Measurements from ENCODE around the gene ARL2BP. TPM values are rescaled to one million over a fixed set of nuclear protein-coding genes. Genes with fewer than 3 reads are reported as not detected.
A peak's percentile ranks its signal among the peaks of the same experiment; 100 is the strongest.

Gene ARL2BP
- total and polyA plus RNA-seq, 9 of the 15 experiments (the other 6 are each of a cell fraction or from before 2014, with no cell fraction given), result 16.7 to 41.8 (median 27.2) TPM

DNA sequence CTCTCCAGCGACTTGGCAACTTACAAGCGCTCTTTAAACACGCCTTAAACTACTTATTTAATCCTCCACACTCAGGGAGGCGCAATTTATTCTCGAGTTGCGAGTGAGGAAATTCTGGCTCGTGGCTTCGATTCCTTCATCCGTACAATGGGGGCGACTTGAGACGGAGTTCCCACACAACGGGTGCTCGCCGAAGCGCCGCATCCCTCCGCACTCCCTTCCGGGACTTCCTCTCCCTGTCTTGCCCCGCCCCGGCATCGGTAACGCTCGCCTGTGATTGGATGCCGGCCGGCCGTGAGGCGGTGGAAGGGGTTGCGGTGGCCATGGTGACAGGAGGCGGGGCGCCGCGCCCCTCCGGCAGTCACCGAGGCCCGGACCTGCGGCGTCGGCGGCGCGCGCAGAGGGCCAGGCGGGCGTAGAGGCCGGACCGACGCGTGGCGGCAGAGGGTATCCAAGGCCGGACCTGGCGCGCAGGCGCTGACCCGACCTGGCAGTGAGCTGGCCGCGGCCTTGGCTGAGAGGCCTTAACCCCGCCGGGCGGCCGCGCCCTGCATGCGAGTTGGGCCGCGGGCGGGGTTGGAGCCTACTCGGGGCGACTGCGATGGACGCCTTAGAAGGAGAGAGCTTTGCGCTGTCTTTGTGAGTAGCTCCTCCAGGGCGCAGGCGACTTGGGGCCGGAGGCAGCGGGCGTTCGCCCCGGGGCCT is at the start of gene ARL2BP (continued):
- TF ChIP-seq, protein P1, sequence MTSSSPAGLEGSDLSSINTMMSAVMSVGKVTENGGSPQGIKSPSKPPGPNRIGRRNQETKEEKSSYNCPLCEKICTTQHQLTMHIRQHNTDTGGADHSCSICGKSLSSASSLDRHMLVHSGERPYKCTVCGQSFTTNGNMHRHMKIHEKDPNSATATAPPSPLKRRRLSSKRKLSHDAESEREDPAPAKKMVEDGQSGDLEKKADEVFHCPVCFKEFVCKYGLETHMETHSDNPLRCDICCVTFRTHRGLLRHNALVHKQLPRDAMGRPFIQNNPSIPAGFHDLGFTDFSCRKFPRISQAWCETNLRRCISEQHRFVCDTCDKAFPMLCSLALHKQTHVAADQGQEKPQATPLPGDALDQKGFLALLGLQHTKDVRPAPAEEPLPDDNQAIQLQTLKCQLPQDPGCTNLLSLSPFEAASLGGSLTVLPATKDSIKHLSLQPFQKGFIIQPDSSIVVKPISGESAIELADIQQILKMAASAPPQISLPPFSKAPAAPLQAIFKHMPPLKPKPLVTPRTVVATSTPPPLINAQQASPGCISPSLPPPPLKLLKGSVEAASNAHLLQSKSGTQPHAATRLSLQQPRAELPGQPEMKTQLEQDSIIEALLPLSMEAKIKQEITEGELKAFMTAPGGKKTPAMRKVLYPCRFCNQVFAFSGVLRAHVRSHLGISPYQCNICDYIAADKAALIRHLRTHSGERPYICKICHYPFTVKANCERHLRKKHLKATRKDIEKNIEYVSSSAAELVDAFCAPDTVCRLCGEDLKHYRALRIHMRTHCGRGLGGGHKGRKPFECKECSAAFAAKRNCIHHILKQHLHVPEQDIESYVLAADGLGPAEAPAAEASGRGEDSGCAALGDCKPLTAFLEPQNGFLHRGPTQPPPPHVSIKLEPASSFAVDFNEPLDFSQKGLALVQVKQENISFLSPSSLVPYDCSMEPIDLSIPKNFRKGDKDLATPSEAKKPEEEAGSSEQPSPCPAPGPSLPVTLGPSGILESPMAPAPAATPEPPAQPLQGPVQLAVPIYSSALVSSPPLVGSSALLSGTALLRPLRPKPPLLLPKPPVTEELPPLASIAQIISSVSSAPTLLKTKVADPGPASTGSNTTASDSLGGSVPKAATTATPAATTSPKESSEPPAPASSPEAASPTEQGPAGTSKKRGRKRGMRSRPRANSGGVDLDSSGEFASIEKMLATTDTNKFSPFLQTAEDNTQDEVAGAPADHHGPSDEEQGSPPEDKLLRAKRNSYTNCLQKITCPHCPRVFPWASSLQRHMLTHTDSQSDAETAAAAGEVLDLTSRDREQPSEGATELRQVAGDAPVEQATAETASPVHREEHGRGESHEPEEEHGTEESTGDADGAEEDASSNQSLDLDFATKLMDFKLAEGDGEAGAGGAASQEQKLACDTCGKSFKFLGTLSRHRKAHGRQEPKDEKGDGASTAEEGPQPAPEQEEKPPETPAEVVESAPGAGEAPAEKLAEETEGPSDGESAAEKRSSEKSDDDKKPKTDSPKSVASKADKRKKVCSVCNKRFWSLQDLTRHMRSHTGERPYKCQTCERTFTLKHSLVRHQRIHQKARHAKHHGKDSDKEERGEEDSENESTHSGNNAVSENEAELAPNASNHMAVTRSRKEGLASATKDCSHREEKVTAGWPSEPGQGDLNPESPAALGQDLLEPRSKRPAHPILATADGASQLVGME (CRISPR knock-in tag; IDR thresholded peaks at IDR 0.05), result peak; percentile 85; the same call in 1 of the 2 replicates
- TF ChIP-seq TARDBP (IDR thresholded peaks at IDR 0.05), result peak; percentile 61; the same call in 1 of the 2 replicates
- peak; percentile 71; the same call in 1 of the 2 replicates for TF ChIP-seq ZBTB7A (IDR thresholded peaks at IDR 0.05; ENCODE audit: borderline replicate concordance, control insufficient read depth, low read depth, low read length)
- TF ChIP-seq XRCC3 (IDR thresholded peaks at IDR 0.05), result no peak
- TF ChIP-seq, protein P2, sequence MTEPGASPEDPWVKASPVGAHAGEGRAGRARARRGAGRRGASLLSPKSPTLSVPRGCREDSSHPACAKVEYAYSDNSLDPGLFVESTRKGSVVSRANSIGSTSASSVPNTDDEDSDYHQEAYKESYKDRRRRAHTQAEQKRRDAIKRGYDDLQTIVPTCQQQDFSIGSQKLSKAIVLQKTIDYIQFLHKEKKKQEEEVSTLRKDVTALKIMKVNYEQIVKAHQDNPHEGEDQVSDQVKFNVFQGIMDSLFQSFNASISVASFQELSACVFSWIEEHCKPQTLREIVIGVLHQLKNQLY (CRISPR knock-in tag; conservative IDR thresholded peaks at IDR 0.05), result no peak
- TF ChIP-seq POLR2H (tag; IDR thresholded peaks at IDR 0.05; ENCODE audit: low read depth), result peak; percentile 62
- TF ChIP-seq, protein P3, sequence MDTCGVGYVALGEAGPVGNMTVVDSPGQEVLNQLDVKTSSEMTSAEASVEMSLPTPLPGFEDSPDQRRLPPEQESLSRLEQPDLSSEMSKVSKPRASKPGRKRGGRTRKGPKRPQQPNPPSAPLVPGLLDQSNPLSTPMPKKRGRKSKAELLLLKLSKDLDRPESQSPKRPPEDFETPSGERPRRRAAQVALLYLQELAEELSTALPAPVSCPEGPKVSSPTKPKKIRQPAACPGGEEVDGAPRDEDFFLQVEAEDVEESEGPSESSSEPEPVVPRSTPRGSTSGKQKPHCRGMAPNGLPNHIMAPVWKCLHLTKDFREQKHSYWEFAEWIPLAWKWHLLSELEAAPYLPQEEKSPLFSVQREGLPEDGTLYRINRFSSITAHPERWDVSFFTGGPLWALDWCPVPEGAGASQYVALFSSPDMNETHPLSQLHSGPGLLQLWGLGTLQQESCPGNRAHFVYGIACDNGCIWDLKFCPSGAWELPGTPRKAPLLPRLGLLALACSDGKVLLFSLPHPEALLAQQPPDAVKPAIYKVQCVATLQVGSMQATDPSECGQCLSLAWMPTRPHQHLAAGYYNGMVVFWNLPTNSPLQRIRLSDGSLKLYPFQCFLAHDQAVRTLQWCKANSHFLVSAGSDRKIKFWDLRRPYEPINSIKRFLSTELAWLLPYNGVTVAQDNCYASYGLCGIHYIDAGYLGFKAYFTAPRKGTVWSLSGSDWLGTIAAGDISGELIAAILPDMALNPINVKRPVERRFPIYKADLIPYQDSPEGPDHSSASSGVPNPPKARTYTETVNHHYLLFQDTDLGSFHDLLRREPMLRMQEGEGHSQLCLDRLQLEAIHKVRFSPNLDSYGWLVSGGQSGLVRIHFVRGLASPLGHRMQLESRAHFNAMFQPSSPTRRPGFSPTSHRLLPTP (IDR thresholded peaks at IDR 0.05; ENCODE audit: borderline replicate concordance, extremely low read depth, insufficient read length), result no peak

All from K562 (cell line).